Bronchial epithelial cell (primary cell): ENCODE results near the gene ZNF281. TPM values are rescaled to one million over a fixed set of nuclear protein-coding genes. Genes with fewer than 3 reads are reported as not detected.

Source experiments
- DNase-seq: peaks from one replicate; pipeline ENCODE4 v3.0.0-alpha.2; 2010; ENCODE audit warnings: low read depth
- FAIRE-seq: peaks from 2 replicates; lab custom pipeline; 2011; peaks lifted over from hg19 to GRCh38; lab: Jason Lieb, UNC
- H3K27me3 ChIP-seq: 2 replicates; pipeline ENCODE4 v1.5.1; 2011; ENCODE audit warnings: low read length; ENCODE audit not compliant: control insufficient read depth, insufficient read depth
- H3K36me3 ChIP-seq: 2 replicates; pipeline ENCODE4 v1.5.1; 2011; ENCODE audit warnings: low read length; ENCODE audit not compliant: control insufficient read depth, insufficient read depth
- H3K4me3 ChIP-seq: 2 replicates; pipeline ENCODE4 v1.5.1; 2011; ENCODE audit warnings: mild to moderate bottlenecking, low read depth, low read length, control low read depth
- CTCF ChIP-seq: IDR thresholded peaks from 2 replicates; pipeline ENCODE4 v1.5.1; 2011; ENCODE audit warnings: mild to moderate bottlenecking, moderate library complexity, low read length, control low read depth, inconsistent platforms; ENCODE audit not compliant: insufficient read depth, severe bottlenecking
- total RNA-seq: library from RNA; depleted of rRNA; stranded (reverse); fragments of >200 nt; gene quantifications from 2 replicates; pipeline ENCODE4 v1.2.1, GENCODE V29; 2014

ZNF281 gene
- total RNA-seq, 1 donor from 2014 or later: 18.4 TPM

GRCh38 chr1:200366577-200367253, 43.1 kb downstream of the ZNF281 start:
- Histone ChIP-seq H3K27me3 (no peaks in the 10 kb centered on the region), H3K4me3 (no peak overlapping the region), H3K36me3 (no peaks in the 10 kb centered on the region)
- DNase-seq (no peak), FAIRE-seq (no peak)
- TF ChIP-seq CTCF: no peak

GRCh38 chr1:200365897-200366426, 43.9 kb downstream of the ZNF281 start:
- no peak for FAIRE-seq
- DNase-seq: no peak

GRCh38 chr1:200364831-200365230, 45.0 kb downstream of the ZNF281 start:
- no peaks in the 10 kb centered on the region for H3K36me3 ChIP-seq
- H3K4me3 ChIP-seq: no peak overlapping the region
- DNase-seq (no peak), FAIRE-seq (no peak)
- TF ChIP-seq CTCF: no peak
- H3K27me3 ChIP-seq: no peaks in the 10 kb centered on the region

More at GRCh38 chr1:200365897-200366426, 43.9 kb downstream of the ZNF281 start:
- Histone ChIP-seq H3K36me3 (no peaks in the 10 kb centered on the region), H3K4me3 (no peak overlapping the region), H3K27me3 (no peaks in the 10 kb centered on the region)
- no peak for TF ChIP-seq CTCF

- DNase-seq (peak; percentile 37), FAIRE-seq (no peak)
- Histone ChIP-seq H3K27me3 (no peaks in the 10 kb centered on the region), H3K4me3 (no peak overlapping the region), H3K36me3 (no peaks in the 10 kb centered on the region)
- TF ChIP-seq CTCF: no peak
Observed at GRCh38 chr1:200364091-200364759, 45.6 kb downstream of the ZNF281 start.

GRCh38 chr1:200363264-200363933, 46.4 kb downstream of the ZNF281 start:
- Histone ChIP-seq H3K4me3 (no peak overlapping the region), H3K27me3 (no peaks in the 10 kb centered on the region), H3K36me3 (no peaks in the 10 kb centered on the region)
- FAIRE-seq (no peak), DNase-seq (peak; percentile 49)
- TF ChIP-seq CTCF: no peak
